Amygdala (tissue), 56 donors: ENCODE measurements around the gene ZSWIM3.

Experiments used
- DNase-seq, 56 donors: peaks; one replicate each; lab custom pipeline; 2025; lab: John Stamatoyannopoulos, UW

ZSWIM3 gene

DNA sequence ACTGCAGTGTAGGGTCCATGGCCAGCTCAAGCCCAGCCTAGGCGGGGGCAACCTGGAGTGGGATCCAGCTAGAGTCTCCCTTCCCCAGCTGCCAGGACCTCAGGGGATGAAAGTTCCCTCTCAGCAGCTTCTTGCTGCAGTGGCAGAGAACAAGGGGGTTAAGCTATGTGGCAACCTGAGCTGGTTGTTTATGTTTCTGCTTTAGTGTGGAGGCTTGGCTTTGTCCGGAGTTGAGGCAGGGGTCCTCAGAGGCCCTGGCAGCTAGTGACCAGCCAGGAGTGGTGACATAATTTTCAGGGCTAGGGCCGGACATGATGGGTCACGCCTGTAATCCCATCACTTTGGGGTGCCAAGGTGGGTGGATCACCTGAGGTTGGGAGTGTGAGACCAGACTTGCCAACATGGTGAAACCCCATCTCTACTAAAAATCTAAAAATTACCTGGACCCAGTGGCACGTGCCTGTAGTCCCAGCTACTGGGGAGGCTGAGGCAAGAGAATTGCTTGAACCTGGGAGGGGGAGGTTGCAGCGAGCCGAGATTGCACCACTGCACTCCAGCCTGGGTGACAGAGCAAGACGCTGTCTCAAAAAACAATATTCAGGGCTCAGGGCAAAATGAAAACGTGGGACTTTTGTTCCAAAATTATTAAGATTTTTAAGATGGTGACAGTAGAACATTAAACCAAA lies 68.5 kb downstream of the ZSWIM3 start:
- no peak for DNase-seq

- DNase-seq, result no peak
Observed at GRCh38 chr20:45926731-45927070, 69.3 kb downstream of the ZSWIM3 start.

DNA sequence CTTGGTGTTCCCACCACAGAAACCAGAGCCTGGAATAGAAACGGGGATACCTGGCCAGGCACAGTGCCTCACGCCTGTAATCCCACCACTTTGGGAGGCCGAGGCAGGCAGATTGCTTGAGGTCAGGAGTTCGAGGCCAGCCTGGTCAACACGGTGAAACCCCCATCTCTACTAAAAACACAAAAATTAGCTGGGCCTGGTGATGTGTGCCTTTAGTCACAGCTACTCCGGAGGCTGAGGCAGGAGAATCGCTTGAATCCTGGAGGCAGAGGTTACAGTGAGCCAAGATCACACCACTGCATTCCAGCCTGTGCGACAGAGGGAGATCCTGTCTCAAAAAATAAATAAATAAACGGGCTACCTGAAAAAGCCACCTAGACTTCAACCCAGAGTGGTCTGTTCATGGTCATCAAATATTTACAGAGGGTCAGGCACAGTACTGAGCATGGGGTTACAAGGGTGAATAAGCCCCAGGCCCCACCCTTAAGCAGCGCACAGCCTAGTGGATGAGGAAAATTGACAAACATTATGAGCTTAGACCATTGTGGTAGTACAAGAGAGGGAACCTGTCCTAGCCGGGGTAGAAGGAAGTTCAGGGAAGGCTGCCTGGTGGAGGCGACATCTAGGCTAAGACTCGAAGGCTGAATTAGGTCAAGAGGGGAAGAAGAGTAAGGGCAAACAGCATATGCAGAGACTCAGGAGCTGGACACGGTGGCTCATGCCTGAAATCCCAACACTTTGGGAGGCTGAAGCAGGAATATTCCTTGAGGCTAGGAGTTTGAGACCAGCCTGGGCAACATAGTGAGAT lies 69.9 kb downstream of the ZSWIM3 start:
- no peak for DNase-seq
